NCI-H2196 (cell line): ENCODE measurements around the gene CASKIN1.

Source experiments
- DNase-seq: peaks from one replicate; lab custom pipeline; 2025; ENCODE audit not compliant: unreplicated experiment; lab: John Stamatoyannopoulos, UW

Gene CASKIN1

DNA sequence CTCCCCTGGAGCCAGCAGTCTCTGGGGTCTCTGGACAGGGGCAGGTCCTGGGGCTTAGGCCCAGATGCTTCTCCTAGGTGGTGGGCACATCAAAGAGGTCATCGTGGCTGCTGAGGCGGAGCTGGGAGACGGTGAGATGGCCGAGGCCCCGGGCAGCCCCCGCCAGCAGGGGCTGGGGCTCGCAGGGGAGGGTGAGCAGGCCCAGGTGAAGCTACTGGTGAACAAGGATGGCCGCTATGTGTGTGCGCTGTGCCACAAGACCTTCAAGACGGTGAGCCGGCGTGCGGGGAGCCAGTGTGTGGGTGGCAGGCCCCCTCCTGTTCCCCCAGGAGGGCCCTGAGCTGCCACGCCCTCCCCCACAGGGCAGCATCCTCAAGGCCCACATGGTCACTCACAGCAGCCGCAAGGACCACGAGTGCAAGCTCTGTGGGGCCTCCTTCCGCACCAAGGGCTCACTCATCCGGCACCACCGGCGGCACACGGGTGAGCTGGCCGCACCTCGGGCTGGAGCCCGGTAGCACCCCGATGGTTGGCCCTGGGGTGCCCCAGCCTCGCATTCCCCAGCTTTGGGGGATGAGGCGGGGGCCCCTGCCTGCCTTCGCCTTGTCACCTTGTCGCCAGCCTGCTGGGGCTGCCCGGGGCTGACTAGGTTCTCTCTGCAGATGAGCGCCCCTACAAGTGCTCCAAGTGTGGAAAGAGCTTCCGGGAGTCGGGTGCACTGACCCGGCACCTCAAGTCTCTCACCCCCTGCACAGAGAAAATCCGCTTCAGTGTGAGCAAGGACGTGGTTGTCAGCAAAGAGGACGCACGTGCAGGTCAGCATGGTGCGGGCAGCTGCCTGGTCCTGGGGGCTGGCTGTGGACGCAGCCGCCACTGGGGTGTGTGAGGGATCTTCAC is 35.9 kb upstream of the CASKIN1 start:
- DNase-seq: no peak

DNA sequence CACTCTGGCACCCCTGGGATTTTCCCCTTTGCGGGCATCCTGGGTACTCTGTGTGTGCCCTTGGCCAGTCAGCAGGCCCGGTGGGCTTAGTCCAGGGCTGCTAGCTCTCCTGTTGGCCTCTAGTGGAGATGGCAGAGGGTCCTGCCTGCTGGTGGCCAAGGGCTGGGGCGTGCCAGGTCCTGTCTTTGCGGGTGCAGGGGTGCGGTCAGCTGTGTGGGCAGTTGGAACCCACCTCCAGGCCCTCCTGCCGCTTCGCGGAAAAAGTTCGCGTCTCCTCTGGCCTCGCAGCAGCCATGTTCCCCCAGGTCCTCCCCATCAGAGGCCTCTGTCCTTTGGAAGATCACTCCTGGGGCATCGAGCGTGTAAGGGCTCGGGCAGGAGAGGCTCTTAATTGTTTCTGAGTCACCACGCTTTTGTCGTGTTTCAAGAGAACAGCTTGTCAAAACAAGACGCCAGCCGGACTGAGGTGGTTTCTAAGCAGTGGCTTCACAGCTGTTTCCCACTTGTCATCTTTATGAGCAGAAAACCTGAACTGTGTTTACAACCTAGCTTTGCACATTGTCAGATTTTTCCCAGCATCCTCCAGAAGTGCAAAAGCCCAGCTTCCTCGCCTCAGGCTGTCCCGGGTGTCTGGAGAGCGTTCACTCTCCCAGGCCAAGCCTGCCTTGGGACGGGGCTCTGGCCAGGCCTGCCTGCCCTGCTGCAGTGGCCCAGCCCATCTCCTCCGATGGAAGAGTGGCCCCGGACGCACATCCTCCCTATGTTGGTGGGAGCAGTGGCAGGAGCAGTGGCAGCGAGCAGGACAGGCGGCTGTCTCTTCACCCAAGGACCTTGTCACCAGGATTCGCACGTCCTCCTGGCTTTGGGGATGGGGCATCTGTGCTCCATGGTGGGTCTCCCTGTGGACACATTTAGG is 34.9 kb upstream of the CASKIN1 start:
- DNase-seq: peak; percentile 32

- peak; percentile 58 for DNase-seq
Measured at GRCh38 chr16:2230376-2230775, 34.0 kb upstream of the CASKIN1 start.

GRCh38 chr16:2229632-2230250 is 33.3 kb upstream of the CASKIN1 start:
- DNase-seq: no peak

DNA sequence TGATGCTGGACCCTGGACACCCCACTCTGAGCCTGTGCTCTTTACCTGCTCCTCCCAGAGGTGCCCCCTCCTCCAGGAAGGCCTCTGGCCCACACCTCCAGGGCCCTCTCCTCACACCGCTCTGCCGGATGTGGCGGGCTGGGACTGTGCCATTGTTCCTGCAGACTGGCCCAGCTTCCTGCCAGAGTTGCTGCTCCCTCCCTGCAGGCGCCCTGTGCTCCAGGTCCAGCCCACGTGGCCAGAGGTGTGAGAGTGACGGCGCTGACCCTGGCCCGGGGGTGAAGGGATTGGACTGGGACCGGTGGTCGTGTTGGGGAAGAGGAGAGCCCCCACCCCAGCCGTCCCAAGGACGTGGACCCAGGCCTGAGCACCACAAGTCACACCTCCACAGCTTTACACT is 32.7 kb upstream of the CASKIN1 start:
- no peak for DNase-seq

GRCh38 chr16:2228161-2228824 is 31.9 kb upstream of the CASKIN1 start:
- no peak for DNase-seq

DNA sequence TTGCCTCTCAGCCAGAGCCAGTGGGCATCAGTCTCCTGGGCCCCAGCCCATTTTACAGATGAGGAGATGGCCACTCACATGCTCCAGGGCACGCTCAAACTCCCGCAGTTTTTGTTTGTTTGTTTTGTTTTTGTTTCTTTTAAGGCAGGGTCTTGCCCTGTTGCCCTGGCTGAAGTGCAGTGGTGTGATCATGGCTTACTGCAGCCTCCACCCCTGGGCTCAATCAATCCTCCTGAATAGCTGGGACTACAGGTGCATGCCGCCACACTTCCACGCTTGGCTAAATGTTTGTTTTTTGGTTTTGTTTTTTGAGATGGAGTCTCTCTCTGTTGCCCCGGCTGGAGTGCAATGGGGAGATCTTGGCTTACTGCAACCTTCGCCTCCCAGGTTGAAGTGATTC is 30.5 kb upstream of the CASKIN1 start:
- no peak for DNase-seq

DNA sequence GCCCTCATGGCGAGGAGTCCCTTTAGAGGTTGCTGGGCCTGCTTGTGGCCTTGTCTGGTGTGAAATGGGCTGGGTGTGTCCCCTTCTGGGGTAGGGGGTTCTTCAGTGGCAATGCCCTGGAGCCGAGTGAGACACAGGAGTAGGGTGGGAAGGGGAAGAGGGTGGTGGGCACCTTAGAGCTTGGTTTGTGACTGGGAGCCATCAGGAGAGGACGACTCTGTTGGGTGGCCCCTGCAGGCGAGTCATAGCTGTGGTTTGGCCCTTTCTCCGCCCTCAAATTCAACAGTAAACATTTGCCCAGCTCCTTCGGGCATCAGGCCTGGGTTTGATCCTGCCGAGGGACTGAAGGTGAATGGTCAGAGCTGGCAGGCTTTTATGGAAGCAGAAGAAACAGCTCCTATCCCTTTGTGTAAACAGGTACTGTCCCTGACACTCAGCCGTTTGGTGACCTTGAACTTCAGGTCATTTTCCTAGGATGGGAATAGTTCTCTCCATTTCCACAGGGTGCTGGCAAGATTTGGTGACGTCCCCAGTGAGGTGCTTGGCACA is 29.9 kb upstream of the CASKIN1 start:
- peak; percentile 39 for DNase-seq

DNA sequence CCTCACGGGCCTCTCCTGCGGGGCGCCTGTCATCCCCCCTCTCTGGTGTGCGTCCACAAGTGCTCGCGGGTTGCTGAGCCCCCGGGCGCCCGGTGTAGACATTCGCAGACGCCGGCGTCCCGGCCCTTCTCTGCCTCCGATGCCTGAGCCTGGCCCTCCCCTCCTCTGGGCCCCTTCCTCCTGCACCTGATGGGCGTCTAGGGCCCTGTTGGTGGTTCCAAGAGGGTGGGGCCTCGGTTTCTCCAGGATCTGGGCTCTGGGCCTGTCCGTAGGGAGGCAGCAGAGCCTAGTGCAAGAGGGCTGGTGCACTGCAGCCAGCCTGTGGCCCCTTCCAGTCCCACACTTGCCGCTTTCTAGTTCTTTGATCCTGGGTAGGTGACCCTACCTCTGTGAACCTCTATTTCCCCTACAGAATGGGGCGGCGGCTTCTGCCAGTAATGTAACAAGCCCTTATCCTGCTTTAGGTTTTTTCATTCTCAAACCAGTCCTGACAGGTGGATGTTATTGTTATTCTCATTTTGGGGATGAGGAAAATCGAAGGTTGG is 27.6 kb upstream of the CASKIN1 start:
- peak; percentile 38 for DNase-seq

GRCh38 chr16:2223221-2223941 is 27.0 kb upstream of the CASKIN1 start, which contains the start of gene E4F1:
Gene E4F1, plus strand, starts transcription at chr16:2223591. Its CDS starts 23 bp downstream, at chr16:2223614.
- peak; percentile 99 for DNase-seq

- DNase-seq: no peak
Measured at GRCh38 chr16:2216330-2216729, 19.9 kb upstream of the CASKIN1 start.

GRCh38 chr16:2214719-2214968 is 18.2 kb upstream of the CASKIN1 start, which contains the start of gene PGP:
Gene PGP, minus strand, starts transcription at chr16:2214840. Its CDS starts 63 bp downstream, at chr16:2214777.
- no peak for DNase-seq

DNA sequence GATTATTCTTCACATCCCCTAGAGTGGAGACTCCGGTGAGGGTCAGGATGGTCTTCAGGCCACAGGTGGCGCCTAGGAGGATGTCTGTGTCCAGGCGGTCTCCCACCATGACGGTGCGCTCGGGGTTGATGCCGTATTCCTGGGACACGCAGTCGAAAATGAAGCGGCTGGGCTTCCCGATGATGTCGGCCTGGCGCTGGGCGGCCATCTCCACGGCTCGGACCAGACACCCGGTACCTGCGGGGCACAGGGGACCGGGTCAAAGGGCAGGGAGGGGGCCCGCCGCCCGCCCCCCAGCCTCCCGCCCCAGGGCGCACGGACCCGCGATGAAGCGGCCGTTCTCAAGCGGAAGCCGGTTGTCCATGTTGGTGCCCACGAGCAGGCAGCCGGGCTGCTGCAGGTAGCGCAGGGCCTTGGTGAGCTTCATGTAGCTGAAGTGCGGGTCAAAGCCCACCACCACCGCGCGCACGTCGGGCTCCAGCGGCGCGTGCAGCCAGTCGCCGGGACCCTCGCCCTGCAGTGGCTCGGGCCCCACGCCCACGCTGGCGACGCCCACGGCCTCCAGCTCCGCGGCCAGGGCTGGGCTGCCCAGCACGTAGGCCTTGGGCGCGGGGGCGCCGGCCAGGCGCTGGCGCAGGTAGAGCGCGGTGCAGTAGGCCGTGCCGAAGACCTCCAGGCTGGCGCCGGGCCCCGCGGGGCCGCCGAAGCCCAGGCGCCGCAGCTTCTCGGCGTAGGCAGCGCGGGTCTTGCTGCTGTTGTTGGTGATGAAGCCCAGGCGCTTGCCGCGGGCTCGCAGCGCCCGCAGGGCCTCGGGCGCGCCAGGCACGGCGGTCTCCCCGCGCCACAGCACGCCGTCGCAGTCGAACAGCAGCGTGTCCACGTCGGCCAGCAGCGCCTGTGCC is 17.7 kb upstream of the CASKIN1 start:
- no peak for DNase-seq

DNA sequence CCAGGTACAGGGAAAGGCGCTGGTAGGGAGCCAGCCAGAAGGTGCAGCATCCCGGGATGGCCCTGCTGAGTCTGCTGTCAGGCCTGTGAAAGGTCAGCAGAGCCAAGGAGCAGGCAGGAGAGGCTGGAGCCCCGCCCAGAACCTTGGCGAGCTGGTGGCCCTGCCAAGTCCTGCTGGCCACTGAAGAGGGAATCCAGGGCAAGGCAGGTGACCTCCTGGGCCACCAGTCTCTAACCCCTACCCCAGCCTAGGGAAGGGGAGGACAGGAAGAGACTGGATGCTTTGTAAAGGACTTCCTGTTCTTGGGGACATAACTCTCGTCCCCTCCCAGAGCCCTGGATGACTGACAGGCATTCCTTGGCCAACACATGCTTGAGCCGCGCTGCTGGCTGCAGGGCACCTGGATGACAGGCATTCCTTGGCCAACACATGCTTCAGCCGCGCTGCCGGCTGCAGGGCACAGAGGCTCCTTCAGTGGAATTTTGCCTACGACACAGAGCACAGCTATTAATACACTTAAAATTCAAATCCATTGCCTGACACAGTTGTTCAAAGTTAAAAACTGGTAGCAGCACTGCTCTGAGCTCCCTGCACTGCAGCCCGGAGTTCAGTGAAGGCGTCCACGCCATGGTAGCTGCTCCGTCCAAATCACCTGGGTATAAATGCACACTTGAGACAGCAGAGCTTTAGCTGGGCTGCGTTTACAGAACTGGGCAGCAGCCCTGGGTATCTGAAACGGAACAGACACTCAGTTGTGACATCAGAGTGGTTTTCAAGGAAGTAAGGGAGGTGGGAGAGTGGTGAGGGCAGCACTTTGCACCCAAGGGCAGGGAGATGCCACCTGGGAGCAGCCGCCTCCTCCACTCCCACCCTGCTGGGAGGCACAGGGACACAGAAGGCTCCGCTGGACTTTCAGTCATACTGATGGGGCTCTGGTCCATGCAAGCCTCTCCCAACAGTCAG is 16.2 kb upstream of the CASKIN1 start:
- DNase-seq: no peak

DNA sequence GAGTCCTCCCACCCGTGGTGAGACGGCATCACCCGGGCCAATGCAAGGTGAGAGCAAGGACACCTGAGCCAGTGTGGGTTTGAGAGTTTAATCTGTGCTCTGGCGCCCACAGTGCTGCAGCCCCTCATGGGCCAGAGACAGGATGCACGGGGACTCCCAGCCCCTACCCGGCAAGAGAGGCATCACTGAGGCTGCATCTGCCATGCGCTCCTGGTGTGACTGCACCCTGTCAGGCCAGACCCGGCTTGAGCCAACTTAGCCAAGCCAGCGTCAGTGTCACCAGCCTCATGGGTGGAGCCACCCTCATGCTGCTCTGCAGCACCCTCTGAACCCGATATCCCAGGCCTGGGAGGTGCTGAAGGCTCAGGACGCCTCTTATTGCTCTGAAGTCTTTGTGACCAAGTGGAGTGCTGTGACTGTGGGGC is 15.5 kb upstream of the CASKIN1 start:
- peak; percentile 28 for DNase-seq

- DNase-seq: no peak
Measured at GRCh38 chr16:2210386-2211365, 14.3 kb upstream of the CASKIN1 start, which contains the start of gene BRICD5. Gene BRICD5, minus strand, starts transcription at chr16:2210863. Its CDS starts 30 bp downstream, at chr16:2210833.
